ENCODE data around the gene LMF1. TPM values are rescaled to one million over a fixed set of nuclear protein-coding genes. Genes with fewer than 3 reads are reported as not detected.

LMF1 gene
- total RNA-seq, 1 experiment from 2014 or later: 12.2 TPM

DNA sequence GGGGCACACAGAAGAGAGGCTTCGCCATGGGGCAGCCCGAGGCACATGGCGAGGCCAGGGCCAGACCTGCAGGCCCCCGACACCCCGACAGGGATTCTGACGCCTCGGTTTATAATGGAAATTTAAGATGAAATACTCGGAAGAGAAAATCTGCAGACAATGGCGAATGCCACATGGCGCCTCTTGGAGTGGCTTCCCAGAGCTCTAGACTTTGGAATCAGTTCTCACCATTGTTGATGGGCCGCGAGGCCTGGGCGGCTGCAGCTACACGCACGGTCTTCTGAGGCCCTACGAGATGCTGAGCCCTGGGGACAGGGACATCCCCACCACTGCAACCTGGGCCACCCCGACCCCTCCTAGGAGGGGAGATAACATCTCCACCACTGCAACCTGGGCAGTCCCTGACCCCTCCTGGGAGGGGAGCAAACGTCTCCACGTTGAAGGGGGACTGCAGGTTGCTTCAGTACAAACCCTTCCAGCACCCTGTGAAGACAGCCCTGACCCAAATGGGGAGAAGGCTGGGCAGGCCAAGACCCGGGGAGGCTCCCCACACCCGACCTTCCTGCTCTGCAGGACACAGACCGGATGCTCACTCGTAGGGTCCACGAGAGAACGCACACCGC, 56.9 kb downstream of the LMF1 start:
- H3K9ac ChIP-seq (ENCODE audit: low read length): no peak overlapping the region
- no peaks in the 10 kb centered on the region for H3K27me3 ChIP-seq (ENCODE audit: low read length)
- no peak overlapping the region for H2AFZ ChIP-seq (ENCODE audit: low read length)
- no peaks in the 10 kb centered on the region for H3K9me2 ChIP-seq (replicated peaks; ENCODE audit: insufficient read depth, low read length)
- H3K4me1 ChIP-seq (ENCODE audit: low read length): no peaks in the 10 kb centered on the region
- no peak overlapping the region for H3K4me2 ChIP-seq (ENCODE audit: low read depth, low read length, poor library complexity, severe bottlenecking)
- no peaks in the 10 kb centered on the region for H4K20me1 ChIP-seq (ENCODE audit: insufficient read depth, low read depth, low read length)
- no peaks in the 10 kb centered on the region; the same call in 1 of the 2 replicates for H3K36me3 ChIP-seq (ENCODE audit: insufficient read depth, low read length)
- no peak overlapping the region for H3K4me3 ChIP-seq (ENCODE audit: low read length)
- no peak for DNase-seq
- H3K79me2 ChIP-seq (ENCODE audit: low read length): no peaks in the 10 kb centered on the region
- H3K27ac ChIP-seq (ENCODE audit: low read length): no peak overlapping the region
- peaks cover 11% of the 10 kb centered on the region; the same call in 1 of the 2 replicates for H3K9me3 ChIP-seq (ENCODE audit: low read length)

- Histone ChIP-seq H3K9me2 (replicated peaks; ENCODE audit: insufficient read depth, low read length) (no peaks in the 10 kb centered on the region), H3K79me2 (ENCODE audit: low read length) (no peaks in the 10 kb centered on the region), H3K9me3 (ENCODE audit: low read length) (peaks cover 11% of the 10 kb centered on the region; the same call in 1 of the 2 replicates), H3K4me2 (ENCODE audit: low read depth, low read length, poor library complexity, severe bottlenecking) (no peak overlapping the region), H3K27ac (ENCODE audit: low read length) (no peak overlapping the region), H4K20me1 (ENCODE audit: insufficient read depth, low read depth, low read length) (no peaks in the 10 kb centered on the region), H3K36me3 (ENCODE audit: insufficient read depth, low read length) (no peaks in the 10 kb centered on the region; the same call in 1 of the 2 replicates), H3K27me3 (ENCODE audit: low read length) (no peaks in the 10 kb centered on the region), H2AFZ (ENCODE audit: low read length) (no peak overlapping the region), H3K9ac (ENCODE audit: low read length) (no peak overlapping the region), H3K4me1 (ENCODE audit: low read length) (no peaks in the 10 kb centered on the region), H3K4me3 (ENCODE audit: low read length) (no peak overlapping the region)
- DNase-seq: no peak
These were observed 57.8 kb downstream of the LMF1 start for GRCh38 chr16:912684-913613.

- H3K9me2 ChIP-seq (replicated peaks; ENCODE audit: insufficient read depth, low read length): no peaks in the 10 kb centered on the region
- no peak overlapping the region for H3K27ac ChIP-seq (ENCODE audit: low read length)
- DNase-seq: no peak
- H3K4me1 ChIP-seq (ENCODE audit: low read length): no peaks in the 10 kb centered on the region
- no peaks in the 10 kb centered on the region for H3K79me2 ChIP-seq (ENCODE audit: low read length)
- H4K20me1 ChIP-seq (ENCODE audit: insufficient read depth, low read depth, low read length): no peaks in the 10 kb centered on the region
- no peaks in the 10 kb centered on the region for H3K27me3 ChIP-seq (ENCODE audit: low read length)
- no peak overlapping the region for H3K4me3 ChIP-seq (ENCODE audit: low read length)
- peaks cover 11% of the 10 kb centered on the region; the same call in 1 of the 2 replicates for H3K9me3 ChIP-seq (ENCODE audit: low read length)
- no peak overlapping the region for H2AFZ ChIP-seq (ENCODE audit: low read length)
- no peaks in the 10 kb centered on the region; the same call in 1 of the 2 replicates for H3K36me3 ChIP-seq (ENCODE audit: insufficient read depth, low read length)
- no peak overlapping the region for H3K4me2 ChIP-seq (ENCODE audit: low read depth, low read length, poor library complexity, severe bottlenecking)
- no peak overlapping the region for H3K9ac ChIP-seq (ENCODE audit: low read length)
These were observed 58.5 kb downstream of the LMF1 start for GRCh38 chr16:912322-912683.

GRCh38 chr16:911604-912321, 59.0 kb downstream of the LMF1 start:
- no peak overlapping the region for H3K4me2 ChIP-seq (ENCODE audit: low read depth, low read length, poor library complexity, severe bottlenecking)
- no peaks in the 10 kb centered on the region for H3K79me2 ChIP-seq (ENCODE audit: low read length)
- DNase-seq: no peak
- H3K36me3 ChIP-seq (ENCODE audit: insufficient read depth, low read length): no peaks in the 10 kb centered on the region; the same call in 1 of the 2 replicates
- H3K4me1 ChIP-seq (ENCODE audit: low read length): no peaks in the 10 kb centered on the region
- no peak overlapping the region for H3K27ac ChIP-seq (ENCODE audit: low read length)
- no peak overlapping the region for H2AFZ ChIP-seq (ENCODE audit: low read length)
- H3K4me3 ChIP-seq (ENCODE audit: low read length): no peak overlapping the region
- no peaks in the 10 kb centered on the region for H3K27me3 ChIP-seq (ENCODE audit: low read length)
- H3K9me2 ChIP-seq (replicated peaks; ENCODE audit: insufficient read depth, low read length): no peaks in the 10 kb centered on the region
- no peaks in the 10 kb centered on the region for H4K20me1 ChIP-seq (ENCODE audit: insufficient read depth, low read depth, low read length)
- no peak overlapping the region for H3K9ac ChIP-seq (ENCODE audit: low read length)
- H3K9me3 ChIP-seq (ENCODE audit: low read length): peaks cover 12% of the 10 kb centered on the region; the same call in 1 of the 2 replicates

GRCh38 chr16:911101-911500, 59.7 kb downstream of the LMF1 start:
- Histone ChIP-seq H4K20me1 (ENCODE audit: insufficient read depth, low read depth, low read length) (no peaks in the 10 kb centered on the region), H3K9me3 (ENCODE audit: low read length) (peaks cover 16% of the 10 kb centered on the region; the same call in 1 of the 2 replicates), H3K79me2 (ENCODE audit: low read length) (no peaks in the 10 kb centered on the region), H3K36me3 (ENCODE audit: insufficient read depth, low read length) (no peaks in the 10 kb centered on the region; the same call in 1 of the 2 replicates), H3K4me2 (ENCODE audit: low read depth, low read length, poor library complexity, severe bottlenecking) (no peak overlapping the region), H3K9ac (ENCODE audit: low read length) (no peak overlapping the region), H3K9me2 (replicated peaks; ENCODE audit: insufficient read depth, low read length) (no peaks in the 10 kb centered on the region), H3K27ac (ENCODE audit: low read length) (no peak overlapping the region), H3K4me3 (ENCODE audit: low read length) (no peak overlapping the region), H2AFZ (ENCODE audit: low read length) (no peak overlapping the region), H3K27me3 (ENCODE audit: low read length) (no peaks in the 10 kb centered on the region), H3K4me1 (ENCODE audit: low read length) (no peaks in the 10 kb centered on the region)
- no peak for DNase-seq

DNA sequence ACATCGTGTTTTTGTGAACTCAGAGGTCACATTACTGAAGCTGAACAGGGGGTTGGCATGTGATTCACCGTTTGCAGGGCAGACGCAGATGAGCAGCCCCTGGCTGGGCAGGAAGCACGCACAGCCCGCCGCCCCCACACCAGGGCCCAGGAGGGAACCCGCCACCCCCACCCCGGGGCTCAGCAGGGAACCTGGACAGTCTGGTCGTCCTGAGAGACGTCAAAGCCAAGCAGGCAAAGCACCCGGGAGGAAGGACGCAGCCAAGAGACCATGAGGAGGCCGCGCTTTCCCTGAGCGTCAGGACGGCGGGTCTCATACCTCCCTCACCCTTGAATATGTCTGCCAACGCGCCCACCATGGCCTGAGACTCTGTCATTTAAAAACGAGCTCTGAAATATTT, 60.6 kb downstream of the LMF1 start:
- Histone ChIP-seq H3K36me3 (ENCODE audit: insufficient read depth, low read length) (no peaks in the 10 kb centered on the region; the same call in 1 of the 2 replicates), H2AFZ (ENCODE audit: low read length) (no peak overlapping the region), H3K4me2 (ENCODE audit: low read depth, low read length, poor library complexity, severe bottlenecking) (no peak overlapping the region), H3K9me3 (ENCODE audit: low read length) (peaks cover 12% of the 10 kb centered on the region; the same call in 1 of the 2 replicates), H3K4me1 (ENCODE audit: low read length) (no peaks in the 10 kb centered on the region), H3K9ac (ENCODE audit: low read length) (no peak overlapping the region), H3K4me3 (ENCODE audit: low read length) (no peak overlapping the region), H4K20me1 (ENCODE audit: insufficient read depth, low read depth, low read length) (no peaks in the 10 kb centered on the region), H3K27ac (ENCODE audit: low read length) (no peak overlapping the region), H3K27me3 (ENCODE audit: low read length) (no peaks in the 10 kb centered on the region), H3K9me2 (replicated peaks; ENCODE audit: insufficient read depth, low read length) (no peaks in the 10 kb centered on the region), H3K79me2 (ENCODE audit: low read length) (no peaks in the 10 kb centered on the region)
- no peak for DNase-seq

GRCh38 chr16:909281-910000, 61.3 kb downstream of the LMF1 start:
- Histone ChIP-seq H3K4me1 (ENCODE audit: low read length) (no peaks in the 10 kb centered on the region), H3K36me3 (ENCODE audit: insufficient read depth, low read length) (no peaks in the 10 kb centered on the region; the same call in 1 of the 2 replicates), H3K27ac (ENCODE audit: low read length) (no peak overlapping the region), H3K9me2 (replicated peaks; ENCODE audit: insufficient read depth, low read length) (no peaks in the 10 kb centered on the region), H3K9ac (ENCODE audit: low read length) (no peak overlapping the region), H3K4me3 (ENCODE audit: low read length) (no peak overlapping the region), H2AFZ (ENCODE audit: low read length) (no peak overlapping the region), H3K27me3 (ENCODE audit: low read length) (no peaks in the 10 kb centered on the region), H4K20me1 (ENCODE audit: insufficient read depth, low read depth, low read length) (no peaks in the 10 kb centered on the region), H3K79me2 (ENCODE audit: low read length) (no peaks in the 10 kb centered on the region), H3K4me2 (ENCODE audit: low read depth, low read length, poor library complexity, severe bottlenecking) (no peak overlapping the region), H3K9me3 (ENCODE audit: low read length) (peaks cover 8% of the 10 kb centered on the region; the same call in 1 of the 2 replicates)
- DNase-seq: no peak
